GF-D8 (cell line): ENCODE data around the gene EOLA2.
"Not testable (repeated sequence)": the region's sequence is repeated elsewhere in the genome, so short reads cannot be mapped to it uniquely, and the experiment has no call there.

ENCODE experiments used
- DNase-seq: peaks from one replicate; lab custom pipeline; 2025; lab: John Stamatoyannopoulos, UW

The EOLA2 gene

DNA sequence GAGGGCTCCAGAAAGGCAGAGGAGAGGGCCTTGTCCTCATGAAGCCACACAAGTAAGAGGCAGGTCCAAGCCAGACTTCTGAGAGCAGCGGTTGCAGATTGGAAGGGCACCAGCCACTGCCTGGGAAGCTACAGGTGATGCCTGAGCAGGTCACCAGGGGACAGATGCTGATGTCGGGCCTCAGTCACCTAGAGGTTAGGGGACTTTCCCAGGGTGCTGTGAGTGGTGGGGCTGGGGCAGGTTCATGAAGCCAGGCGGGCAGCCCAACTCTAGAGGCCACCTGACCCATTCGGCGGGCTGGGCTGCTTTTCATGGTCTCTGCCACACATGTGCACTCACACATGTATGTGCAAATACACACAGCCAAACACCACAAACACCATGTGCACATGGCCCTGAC, 5.3 kb downstream of the EOLA2 start:
- not testable (repeated sequence) for DNase-seq

DNA sequence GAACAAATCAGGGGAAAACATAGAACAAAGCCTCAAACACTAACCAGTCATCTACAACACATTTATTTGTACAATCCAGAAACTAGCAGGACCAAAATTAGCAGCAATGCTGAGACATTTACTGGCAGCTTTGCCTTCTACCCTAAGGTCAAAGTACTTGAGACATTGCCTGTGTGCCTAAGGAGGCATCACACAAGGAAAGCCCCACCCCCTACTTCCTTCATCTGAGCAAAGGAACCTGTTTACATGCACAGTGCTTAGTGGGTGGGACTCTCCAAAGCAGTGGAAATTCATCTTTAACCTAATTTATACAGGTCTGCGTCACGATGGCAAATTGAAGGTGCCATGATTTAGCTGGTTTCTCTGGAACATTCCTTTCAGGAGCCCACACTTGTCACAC, 6.1 kb downstream of the EOLA2 start:
- not testable (repeated sequence) for DNase-seq

DNA sequence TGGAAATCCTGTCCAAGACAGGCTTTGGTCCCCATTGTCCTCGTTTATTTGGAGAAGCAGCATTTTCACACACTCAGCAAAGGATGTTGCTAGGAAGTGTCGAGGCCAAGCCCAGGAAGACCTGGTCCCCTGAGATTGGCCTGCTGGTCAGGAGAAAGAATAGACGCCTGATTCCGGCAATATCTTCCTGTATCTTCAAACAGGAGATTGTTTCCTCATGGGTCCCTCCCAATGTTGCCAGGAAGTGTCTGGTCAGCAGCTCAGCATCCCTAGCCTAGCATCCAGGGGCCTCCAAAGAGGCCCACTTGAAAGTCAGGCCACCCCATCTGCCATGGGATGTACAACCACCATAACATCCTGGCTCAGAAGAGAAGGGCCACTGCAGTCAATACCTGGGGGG, 6.9 kb downstream of the EOLA2 start:
- DNase-seq: not testable (repeated sequence)

DNA sequence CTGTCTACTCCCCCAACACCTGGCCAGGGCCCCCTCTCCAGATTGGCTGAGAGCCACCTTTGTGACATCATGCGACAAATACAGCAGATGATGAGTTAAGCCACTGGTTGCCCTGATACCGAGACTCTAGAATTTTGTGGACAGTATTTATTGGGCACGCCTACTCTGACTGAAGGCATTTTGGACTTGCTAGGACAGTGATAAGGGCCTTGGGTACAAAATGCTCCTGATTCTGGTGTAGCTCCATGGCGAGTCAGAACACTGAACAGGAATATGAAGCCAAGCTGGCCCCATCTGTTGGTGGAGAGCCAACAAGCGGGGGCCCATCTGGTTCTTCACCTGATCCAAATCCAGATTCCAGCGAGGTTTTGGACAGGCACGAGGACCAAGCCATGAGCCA, 8.9 kb downstream of the EOLA2 start, which contains the start of gene HSFX4:
Gene HSFX4 (plus strand): TSS at position 174 of the 400 bp plus-strand sequence. CDS start 72 bp downstream, at position 246.
- not testable (repeated sequence) for DNase-seq

DNA sequence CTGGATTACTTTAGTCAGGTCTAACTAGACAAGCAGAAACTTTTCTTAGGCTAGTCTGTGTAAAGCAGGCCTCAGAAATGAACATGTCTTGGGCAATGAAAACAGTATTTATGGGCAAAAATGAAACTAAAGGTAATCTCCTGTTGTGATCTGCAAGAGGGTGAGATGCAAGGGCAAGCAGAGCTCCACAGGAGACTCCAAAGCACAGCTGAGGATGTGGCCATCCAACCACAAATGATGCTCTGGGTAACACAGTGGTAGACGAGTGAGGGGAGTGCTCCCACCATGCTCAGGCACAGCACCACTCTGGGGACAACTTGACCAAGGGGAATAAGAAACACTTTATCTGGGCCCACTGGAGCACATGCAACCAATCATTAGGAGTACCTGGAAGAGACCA, 9.7 kb downstream of the EOLA2 start:
- not testable (repeated sequence) for DNase-seq

DNA sequence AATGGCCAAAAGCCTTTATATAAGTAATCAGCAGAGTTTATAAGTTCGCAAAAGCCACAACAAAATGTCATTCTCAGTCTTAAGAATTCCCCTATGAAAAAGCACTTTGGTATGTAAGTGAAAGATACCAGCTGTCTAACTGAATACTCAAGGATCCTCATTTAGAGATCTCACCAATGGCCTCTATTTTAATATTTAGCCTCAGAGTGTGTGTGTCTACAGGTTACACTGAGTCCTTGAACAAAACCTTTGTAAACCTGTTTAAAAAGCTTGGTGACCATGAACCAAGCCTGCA, 10.4 kb downstream of the EOLA2 start:
- not testable (repeated sequence) for DNase-seq

DNA sequence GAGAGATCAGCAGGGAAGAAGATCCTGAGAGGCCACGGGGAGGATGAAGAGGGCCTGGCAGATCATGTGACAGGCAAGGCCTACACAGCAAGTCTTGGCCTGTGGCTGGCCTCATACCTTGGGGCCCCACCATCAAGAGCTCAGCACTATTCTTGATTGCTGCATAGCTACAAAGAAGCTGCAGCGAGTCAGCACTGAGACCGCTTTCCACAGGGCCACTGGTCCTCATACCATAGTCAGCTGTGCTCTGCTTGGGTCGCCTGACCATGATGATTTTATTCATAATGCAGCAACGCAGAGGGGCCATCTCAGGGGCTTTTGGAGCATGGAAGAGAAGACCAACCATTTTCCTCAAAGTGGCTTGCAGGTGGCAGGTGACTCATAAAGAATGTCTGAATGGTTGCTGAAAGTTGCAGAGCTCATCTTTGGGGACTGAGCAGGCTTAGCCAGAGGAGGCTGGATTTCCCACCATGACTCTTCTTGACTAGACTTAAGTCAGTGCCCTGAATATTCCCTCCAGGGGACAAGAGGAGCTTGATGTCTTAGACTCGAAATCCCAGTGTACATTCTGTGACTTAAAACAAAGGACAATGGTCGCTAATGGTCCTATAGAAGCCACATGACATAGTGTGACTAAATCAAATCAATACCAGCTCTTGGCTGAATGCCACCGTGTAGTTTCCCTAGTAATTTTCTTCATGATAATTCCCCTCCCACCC, 10.9 kb downstream of the EOLA2 start:
- not testable (repeated sequence) for DNase-seq

DNA sequence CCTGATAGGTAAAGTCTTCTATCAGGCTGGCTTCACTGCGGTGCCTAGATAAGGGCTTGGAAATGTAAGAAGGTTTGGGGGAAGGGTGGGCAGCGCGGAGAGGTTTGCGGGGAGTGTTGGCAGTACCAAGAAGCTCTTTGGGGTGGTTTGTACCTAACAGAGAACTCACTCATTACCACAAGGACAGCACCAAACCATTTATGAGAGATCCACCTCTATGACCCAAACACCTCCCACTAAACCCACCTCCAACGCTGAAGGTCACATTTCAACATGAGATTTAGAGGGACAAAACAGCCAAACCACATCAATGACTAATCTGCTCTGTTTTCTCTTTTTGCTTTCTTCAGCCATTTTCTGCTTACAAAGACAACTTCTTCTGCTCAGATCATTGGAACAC, 13.9 kb downstream of the EOLA2 start:
- DNase-seq: not testable (repeated sequence)

DNA sequence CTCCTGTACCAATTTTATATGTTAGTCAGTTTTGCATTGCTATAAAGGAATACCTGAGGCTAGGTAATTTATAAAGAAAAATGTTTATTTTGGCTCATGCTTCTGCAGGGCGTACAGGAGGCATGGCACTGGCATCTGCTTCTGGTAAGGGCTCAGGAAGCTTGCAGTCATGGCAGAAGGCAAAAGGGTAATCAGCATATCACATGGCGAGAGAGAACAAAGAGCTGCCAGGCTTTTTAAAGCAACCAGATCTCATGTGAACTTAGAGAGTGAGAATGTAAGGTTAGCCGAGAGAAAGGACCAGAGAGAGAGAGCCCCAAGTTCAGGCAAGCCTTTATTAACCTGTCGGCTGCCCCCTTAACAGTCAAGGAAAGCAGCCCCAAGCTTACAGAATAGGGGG, 14.5 kb downstream of the EOLA2 start:
- not testable (repeated sequence) for DNase-seq

DNA sequence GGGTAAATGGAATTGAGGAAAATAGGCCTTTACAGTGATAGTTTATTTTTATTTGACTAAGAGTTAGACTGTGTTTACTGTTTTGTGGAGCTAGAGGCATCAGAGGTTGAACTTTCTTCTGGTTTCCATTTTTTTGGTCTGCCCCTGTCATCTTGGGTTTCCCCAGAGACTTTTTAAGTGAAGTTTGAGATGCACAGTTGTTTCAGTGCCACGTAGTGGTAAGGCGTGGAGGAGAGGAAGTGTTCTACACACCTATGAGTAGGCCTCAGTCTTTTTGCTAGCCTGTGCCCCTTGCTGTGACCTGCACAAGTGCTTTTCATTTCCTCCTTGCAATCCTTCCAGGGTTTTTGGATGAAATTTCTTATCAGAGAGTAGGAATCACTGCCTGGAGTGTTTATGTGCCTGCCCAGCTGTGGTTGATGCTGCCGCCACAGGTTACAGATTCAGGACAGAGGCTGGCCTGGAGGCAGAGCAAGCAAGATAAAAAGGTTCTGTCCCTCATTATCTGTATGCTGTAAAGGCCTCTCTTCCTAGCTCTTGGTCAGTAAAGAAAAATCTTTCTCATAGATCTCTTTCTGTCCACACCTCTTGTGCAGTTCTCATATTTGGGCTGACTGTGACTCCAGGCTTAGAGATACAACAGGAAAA, 21.4 kb downstream of the EOLA2 start:
- DNase-seq: no peak

DNA sequence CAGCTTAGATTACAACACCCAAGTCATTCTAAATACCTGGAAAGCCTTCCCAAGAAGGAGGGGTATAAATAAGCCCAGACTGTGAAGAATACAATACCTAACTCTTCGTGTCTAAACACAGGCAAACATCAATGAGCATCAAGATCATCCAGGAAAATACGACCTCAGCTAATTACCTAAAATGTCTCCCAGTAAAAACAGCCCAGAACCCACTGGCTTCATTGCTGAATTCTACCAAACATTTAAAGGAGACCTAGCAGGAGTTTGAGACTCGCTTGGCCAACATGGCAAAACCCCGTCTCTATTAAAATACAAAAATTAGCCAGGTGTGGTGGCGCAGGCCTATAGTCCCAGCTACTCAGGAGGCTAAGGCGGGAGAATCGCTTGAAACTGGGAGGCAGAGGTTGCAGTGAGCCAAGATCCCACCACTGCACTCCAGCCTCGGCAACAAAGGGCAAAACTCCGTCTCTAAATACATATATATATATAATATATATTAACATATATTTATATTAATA, 28.1 kb downstream of the EOLA2 start:
- no peak for DNase-seq

DNA sequence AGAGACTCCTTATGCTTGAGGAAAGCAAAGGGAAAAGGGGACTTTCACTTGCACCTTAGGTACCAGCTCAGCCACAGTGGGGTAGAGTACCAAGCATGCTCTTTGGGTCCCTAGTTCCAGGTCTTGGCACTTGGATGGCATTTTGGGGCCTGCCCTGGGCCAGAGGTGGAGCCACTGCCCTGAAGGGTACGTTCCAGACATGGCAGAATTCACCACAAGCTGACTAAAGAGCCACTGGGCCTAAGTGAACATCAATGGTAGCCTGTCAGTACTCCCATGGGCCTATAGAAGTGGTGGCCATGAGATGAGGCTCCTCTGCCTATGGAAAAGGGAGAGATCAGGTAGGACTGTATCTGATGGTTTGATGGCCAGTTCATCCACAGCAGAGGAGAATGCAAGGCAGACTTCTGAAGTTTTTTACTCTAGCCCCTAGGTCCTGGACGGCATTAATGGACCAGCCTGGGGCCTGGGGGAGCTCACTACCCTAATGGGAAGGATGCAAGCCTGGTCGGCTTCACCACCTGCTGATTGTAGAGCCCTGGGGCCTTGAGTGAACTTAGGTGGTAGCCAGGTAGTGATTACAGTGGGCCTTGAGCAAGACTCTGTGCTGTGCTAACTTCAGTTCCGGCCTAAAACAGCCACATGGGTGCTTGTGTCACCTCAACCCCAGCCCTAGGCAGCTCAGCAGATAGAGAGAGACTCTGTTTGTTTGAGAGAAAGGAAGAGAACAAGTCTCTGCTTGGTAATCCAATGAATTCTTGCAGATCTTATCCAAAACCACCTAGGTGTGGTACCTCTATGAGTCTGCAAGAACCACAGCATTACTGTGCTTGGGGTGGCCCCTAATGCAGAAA, 28.7 kb downstream of the EOLA2 start:
- no peak for DNase-seq

DNA sequence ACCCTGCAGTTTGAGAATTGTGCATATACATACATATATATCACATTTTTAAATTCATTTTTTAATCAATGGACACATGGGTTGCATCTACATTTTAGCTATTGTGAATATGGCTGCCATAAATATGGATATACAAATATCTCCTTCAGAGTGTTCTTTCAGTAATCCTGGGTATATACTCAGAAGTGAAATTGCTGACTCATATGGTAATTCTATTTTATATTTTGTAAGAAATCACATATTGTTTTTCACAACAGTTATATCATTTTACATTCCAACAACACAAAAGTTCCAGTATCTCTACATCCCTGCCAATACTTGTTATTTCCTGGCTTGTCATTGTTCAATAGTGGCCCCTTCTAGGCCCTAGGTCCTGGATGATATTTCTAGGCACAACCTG, 29.6 kb downstream of the EOLA2 start:
- DNase-seq: no peak

DNA sequence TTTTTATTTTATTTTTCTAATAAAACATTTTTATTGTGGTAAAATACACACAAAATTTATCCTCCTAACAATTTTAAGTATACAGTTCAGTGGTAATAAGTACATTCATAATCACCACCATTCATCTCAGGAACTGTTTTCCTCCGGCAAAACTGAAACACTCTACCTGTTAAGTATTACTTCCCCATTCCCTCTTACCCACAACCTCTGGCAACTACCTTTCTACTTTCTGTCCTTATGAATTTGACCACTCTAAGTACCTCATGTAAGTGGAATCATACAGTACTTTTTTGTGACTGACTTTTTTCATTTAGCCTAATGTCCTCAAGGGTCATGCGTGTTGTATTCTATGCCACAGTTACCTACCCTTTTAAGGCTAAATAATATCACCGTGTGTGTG, 30.0 kb downstream of the EOLA2 start:
- no peak for DNase-seq

DNA sequence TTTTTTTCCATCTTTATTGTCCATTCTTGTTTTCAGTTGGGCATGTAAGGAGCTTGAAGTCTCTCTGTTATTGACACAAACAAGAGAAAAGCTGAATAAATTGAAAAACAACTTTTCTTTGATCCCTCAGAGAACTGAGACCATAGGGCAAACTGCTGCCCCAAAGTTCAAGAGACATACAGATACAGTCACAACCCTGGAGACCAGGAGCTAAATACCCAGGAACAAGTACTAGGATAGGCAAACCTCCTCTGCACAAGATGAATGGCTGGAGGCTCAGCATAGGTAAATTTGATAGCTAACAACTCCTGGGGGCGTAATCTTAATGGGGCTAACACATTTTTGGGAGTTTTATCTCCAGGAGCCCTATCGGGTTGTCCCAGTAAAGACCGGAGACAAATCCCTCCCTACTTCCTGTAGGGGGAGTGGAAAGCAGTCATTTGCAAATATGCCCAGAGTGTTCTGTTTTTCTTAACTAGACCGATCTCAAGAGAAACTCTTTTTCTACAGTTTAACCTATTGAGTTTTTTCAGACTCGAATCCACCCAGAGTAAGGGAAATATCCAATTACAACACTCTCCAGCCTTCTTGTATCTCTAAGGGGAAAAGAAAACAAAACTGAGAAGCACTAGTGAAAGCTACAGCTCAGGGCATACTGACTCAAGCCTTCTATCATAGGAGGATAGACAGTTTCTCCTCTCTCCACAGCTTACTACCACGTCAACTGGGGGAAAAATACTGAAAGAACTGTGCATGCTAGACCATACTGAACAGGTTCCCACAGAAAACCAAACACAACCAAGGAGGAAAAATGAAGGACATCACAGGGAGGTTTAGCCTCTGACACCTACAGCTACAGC, 34.2 kb downstream of the EOLA2 start:
- no peak for DNase-seq

DNA sequence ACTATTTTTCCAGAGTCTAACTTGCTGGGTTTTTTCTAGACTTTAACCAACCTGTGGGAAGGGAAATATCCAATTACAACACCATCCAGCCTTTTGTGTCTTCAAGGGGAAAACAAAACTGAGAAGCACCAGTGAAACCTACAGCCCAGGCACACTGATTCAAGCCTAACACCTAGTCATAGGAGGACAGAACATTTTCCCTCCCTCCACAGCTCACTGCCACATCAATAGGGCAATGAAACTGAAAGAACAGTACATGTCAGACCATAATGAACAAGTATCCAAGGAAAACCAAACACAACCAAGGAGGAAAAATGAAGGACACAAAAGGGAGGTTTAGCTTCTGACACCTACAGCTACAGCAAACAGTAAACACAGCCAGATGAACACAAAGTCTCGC, 39.7 kb downstream of the EOLA2 start:
- DNase-seq: no peak

DNA sequence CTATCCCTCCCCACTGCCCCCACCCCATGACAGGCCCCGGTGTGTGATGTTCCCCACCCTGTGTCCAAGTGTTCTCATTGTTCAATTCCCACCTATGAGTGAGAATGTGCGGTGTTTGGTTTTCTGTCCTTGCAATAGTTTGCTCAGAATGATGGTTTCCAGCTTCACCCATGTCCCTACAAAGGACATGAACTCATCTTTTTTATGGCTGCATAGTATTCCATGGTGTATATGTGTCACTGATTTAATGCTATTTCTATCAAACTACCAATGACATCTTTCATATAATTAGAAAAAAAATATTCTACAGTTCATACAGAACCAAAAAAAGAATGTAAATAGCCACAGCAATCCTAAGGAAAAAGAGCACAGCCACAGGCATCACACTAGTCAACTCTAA, 47.5 kb downstream of the EOLA2 start:
- DNase-seq: not testable (repeated sequence)
